RPMI7951 (cell line): ENCODE data around the gene RNF220. TPM values are rescaled to one million over a fixed set of nuclear protein-coding genes. Genes with fewer than 3 reads are reported as not detected.
A peak's percentile ranks its signal among the peaks of the same experiment; 100 is the strongest.

Experiments
- DNase-seq: peaks from one replicate; pipeline ENCODE4 v3.0.0-alpha.2; 2012; ENCODE audit warnings: low read depth
- total RNA-seq: library from RNA; depleted of rRNA; stranded (reverse); fragments of >200 nt; shearing (Covaris generic); gene quantifications from 2 replicates; pipeline ENCODE4 v1.2.3, GENCODE V29; 2014

RNF220 gene
- total RNA-seq, 1 experiment from 2014 or later: 43.1 TPM

GRCh38 chr1:44584167-44584566, 179.1 kb downstream of the RNF220 start:
- DNase-seq: no peak

- no peak for DNase-seq
These were observed 180.4 kb downstream of the RNF220 start for GRCh38 chr1:44585315-44585920.

GRCh38 chr1:44587796-44588460, 182.9 kb downstream of the RNF220 start:
- DNase-seq: peak; percentile 11

GRCh38 chr1:44588551-44589210, 183.6 kb downstream of the RNF220 start:
- no peak for DNase-seq

GRCh38 chr1:44590475-44590874, 185.4 kb downstream of the RNF220 start:
- peak; percentile 10 for DNase-seq

GRCh38 chr1:44591381-44591780, 186.3 kb downstream of the RNF220 start:
- DNase-seq: no peak

GRCh38 chr1:44592208-44593145, 187.4 kb downstream of the RNF220 start:
- DNase-seq: no peak

- DNase-seq: no peak
These were observed 189.3 kb downstream of the RNF220 start for GRCh38 chr1:44594353-44594752.

GRCh38 chr1:44594871-44595735, 190.0 kb downstream of the RNF220 start:
- DNase-seq: peak; percentile 46

- DNase-seq: no peak
These were observed 191.5 kb downstream of the RNF220 start for GRCh38 chr1:44596511-44596910.

GRCh38 chr1:44598167-44598566, 193.1 kb downstream of the RNF220 start:
- DNase-seq: no peak

- no peak for DNase-seq
These were observed 197.9 kb downstream of the RNF220 start for GRCh38 chr1:44602634-44603628.

- DNase-seq: no peak
These were observed 198.7 kb downstream of the RNF220 start for GRCh38 chr1:44603718-44604117.

- no peak for DNase-seq
These were observed 199.3 kb downstream of the RNF220 start for GRCh38 chr1:44604157-44604955.

GRCh38 chr1:44605914-44606615, 201.0 kb downstream of the RNF220 start:
- DNase-seq: no peak

GRCh38 chr1:44606701-44607281, 201.7 kb downstream of the RNF220 start:
- DNase-seq: no peak

GRCh38 chr1:44608141-44608540, 203.1 kb downstream of the RNF220 start:
- no peak for DNase-seq

GRCh38 chr1:44609412-44609767, 204.3 kb downstream of the RNF220 start:
- peak; percentile 47 for DNase-seq
